DMS153 treated with DMSO at 0.1 percent for 48 hours (cell line): Measurements from ENCODE around the gene DALRD3.

Experiments used
- DNase-seq: peaks from one replicate; lab custom pipeline; 2025; ENCODE audit not compliant: unreplicated experiment; lab: John Stamatoyannopoulos, UW

Gene DALRD3, protein sequence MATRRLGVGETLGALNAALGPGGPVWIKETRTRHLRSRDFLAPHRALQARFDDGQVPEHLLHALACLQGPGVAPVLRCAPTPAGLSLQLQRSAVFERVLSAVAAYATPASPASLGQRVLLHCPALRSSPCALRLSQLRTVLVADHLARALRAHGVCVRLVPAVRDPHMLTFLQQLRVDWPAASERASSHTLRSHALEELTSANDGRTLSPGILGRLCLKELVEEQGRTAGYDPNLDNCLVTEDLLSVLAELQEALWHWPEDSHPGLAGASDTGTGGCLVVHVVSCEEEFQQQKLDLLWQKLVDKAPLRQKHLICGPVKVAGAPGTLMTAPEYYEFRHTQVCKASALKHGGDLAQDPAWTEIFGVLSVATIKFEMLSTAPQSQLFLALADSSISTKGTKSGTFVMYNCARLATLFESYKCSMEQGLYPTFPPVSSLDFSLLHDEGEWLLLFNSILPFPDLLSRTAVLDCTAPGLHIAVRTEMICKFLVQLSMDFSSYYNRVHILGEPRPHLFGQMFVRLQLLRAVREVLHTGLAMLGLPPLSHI

DNA sequence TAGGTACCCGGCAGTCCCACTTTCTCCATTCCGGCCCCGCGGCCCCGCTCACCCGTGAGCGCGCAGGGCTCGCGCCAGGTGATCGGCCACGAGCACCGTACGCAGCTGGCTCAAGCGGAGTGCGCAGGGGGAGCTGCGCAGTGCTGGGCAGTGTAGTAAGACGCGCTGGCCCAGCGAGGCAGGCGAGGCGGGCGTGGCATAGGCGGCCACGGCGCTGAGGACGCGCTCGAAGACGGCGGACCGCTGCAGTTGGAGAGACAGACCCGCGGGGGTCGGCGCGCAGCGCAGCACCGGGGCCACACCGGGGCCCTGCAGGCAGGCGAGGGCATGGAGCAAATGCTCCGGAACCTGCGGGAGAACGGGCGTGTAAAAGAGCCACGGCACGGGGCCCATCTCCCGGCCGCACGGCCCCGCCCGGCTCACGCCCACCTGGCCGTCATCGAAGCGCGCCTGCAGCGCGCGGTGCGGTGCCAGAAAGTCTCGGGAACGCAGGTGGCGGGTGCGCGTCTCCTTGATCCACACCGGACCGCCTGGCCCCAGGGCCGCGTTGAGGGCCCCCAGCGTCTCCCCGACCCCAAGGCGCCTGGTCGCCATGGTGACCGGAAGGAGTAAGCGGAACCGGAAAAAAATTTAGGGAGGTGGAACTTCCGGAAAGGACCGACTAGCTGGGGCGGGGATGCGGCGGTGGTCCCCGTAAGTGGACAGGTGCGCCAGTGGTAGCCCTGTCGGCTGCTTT is at the start of gene DALRD3:
DALRD3 (minus strand) TSS at position 610 of the 736 bp plus-strand sequence; CDS start at position 594, 16 bp downstream.
- no peak for DNase-seq

DNA sequence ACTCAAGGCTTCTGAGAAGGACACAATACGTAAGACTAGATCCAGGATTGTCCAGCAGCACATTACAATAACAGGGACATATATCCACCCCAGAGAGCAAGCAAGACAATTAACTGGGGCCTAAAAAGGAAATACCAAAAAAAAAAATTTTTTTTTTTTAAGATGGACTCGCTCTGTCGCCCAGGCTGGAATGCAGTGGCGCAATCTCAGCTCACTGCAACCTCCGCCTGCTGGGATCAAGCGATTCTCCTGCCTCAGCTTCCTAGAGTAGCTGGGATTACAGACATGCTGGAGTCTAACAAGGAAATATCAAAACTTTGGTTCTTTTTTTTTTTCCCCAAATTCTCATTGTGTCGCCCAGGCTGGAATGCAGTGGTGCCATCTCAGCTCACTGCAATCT is 39.6 kb upstream of the DALRD3 start:
- no peak for DNase-seq

DNA sequence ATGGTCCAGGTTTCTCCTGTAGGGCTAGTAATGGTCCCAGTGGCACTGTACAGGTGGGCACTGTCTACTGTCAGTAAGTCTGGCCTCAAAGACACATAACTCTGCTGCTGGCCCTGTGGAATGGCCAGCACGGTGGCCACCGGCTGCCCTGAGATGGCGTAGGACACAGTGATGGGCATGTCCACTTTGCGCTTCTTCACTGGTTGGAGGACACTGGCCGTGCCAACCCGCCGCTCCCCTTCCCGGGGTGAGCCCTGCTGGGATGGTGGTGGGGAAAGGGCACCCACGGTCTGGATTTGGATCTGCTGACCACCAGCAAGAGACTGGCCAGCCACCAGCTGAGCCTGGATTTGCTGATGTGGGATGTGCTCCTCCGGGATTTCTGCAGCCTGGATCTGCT is 38.9 kb upstream of the DALRD3 start:
- DNase-seq = no peak

DNA sequence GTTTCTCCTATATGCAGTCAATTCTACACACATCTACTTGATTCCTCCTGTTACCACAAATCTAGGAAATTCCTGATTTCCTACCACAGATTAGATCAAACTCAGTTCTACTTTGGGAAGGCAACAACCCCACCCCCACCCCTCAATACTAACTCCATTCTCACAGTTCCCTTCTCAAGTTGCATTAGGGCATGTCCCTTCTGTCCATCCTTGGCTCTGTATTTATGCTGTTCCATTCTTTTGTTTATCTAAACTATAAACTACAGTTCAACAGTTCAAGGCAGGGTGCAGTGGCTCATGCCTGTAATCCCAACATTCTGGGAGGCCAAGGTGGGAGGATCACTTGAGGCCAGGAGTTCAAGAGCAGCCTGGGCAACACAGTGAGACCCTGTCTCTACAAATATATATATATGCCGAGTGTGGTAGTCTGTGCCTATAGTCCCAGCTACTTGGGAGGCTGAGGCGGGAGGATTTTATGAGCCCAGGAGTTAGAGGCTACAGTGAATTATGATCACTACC is 36.0 kb upstream of the DALRD3 start:
- no peak for DNase-seq

DNA sequence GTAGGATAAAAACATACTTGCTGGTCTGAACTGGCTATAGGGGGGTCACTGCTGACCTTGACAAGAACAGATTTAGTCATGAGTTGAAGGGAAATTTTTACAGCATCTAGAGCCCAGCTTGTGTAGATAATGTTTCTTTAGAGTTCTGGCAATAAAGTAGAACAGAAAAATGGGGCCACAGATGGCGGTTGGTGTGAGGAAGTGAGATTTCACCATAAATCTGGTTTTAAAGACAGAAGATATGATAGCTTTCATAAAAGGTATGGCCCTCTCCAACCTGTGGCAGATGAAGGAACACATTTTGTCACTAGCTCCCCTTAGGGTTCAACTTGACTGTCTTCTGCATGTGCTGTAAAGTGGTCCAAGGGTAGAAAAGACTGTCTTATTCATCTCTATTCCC is 35.2 kb upstream of the DALRD3 start:
- no peak for DNase-seq

DNA sequence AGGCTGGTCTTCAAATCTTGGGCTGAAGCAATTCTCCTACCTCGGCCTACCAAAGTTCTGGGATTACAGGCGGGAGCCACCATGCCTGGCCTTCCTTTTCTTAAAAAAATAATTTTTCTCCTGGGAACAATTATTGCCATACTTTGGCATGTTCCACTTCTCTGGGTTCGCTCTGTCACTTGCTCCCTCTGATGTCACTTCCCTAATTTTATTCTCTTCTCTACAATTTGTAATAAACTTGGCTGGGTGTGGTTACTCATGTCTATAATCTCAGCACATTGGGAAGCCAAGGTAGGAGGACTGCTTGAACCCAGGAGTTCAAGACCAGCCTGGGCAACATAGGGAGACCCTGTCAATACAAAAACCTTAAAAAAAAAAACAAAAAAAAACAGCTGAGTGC is 16.9 kb upstream of the DALRD3 start:
- DNase-seq = no peak

DNA sequence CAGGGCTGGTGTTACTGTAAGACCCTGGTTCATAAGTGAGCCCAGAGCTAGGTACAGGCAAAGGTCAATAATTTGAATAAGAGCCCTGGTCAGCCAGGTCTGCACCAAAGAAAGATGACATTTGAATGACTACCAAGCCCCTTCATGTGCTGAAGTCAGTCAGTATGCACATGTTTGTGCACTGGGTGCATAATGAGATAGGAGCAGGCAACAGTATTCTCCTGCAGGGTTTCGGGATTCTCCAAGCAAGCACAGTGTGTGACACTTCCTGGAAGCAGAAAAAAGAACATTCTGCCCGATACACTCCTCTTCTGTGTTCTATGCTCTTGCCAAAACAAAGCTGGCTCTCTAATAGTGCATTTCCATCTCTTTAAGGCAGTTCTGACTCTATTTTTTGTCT is 16.3 kb upstream of the DALRD3 start:
- DNase-seq = no peak

DNA sequence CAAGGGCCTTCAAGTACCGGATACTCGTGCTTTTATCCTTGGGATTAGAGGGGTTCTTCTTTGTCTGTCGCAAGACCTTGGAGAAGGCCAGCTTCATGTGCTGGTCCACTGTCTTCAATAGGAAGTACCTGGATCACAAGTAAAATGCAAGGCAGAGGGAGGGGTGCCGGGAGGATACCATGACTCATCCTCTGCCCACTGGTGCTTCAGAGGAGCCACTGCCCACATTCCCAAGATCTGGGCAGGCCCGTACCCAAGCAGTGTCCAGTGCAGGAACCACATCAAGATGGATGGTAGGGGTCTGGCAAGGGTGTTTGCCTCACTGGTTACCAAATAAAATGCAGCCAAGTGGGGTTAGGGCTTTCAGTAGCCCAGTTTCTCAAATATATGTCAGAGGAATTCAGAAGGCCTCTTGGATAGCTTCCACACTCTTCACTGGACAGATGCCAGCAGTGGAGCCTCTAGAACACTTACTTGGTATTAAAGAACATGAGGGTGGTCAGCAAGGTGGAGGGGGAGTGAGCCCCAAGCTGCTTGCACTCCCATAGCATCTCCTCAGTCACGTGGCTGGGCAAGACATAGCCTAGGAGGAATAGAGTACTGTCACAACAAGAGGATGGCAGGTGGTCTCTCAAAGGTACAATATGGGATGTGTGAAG is 14.4 kb upstream of the DALRD3 start:
- no peak for DNase-seq

DNA sequence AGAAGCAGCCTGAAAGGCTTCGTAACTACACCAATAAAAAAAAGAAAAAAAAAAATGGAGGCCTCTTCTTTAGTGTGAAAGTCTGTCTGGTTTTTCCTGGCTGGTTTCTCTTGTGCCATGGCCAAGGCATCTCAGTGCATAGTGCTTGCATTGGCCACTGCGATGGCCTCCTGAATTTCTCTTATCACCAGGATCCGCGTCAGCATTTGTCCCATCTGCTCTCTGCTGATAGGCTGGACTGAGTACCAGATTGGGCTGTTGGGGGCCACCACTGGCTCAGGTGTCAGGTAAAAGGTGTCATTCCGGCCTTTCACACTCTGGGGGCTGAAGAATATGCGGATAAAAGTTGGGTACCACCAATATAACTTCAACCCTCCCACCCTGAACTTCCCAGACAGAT is 11.9 kb upstream of the DALRD3 start:
- DNase-seq = no peak

DNA sequence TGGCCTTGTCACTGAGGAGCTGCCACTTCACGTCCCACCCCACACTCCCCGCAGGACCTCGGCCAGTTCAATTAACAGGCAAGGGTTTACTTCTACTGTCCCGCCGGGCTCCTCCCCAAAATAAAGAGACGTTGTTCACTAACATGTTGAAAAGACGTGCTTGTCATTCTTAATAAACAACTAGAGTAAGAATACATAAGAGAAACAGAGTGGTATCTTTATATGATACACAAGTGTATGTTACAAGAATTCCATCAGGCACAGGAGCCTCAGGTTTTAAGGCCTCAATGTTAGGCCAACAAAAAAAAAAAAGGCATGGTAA is 11.1 kb upstream of the DALRD3 start:
- DNase-seq = no peak

DNA sequence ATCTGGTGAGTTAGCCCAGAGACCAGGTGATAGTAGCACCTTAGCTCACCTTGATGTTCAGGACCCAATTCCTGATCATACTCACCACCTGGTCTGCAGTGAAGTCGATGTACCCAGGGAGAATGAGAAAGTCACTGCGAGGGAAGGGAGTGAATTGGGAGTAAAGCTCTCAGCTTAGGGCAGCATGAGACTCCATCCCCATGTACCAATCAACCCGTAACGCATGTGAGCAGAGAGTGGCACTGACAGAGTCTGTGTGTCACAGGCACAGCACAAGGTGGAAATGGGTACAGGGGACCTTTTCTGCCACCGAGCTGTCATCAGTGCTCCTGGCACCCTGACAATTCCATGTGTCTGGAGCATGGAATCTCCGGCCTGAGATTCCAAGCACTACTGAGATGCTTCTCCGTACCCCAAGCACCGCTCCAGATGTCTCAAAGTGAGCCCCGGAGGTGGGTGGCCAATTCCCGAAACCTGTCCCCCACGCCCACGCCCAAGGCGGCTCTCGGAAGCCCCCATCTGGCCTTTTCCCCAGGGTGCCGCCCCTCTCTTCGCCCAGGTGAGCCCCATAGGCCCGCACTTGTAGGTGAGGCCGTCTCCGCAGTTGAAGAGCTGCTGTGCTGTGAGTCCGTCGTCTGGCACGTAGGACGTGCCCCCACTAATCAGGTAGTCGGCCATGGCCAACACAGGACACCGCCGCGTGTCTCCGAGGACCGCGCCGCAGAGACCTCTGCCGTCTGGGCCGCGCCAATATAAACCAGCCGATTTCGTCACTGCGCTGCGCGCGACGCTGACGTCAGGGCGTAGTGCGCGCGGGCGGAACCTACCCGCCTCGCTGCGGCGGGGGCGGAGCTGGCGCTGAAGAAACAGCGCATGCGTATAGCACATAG is 10.5 kb upstream of the DALRD3 start, which contains the start of gene IMPDH2:
IMPDH2 (minus strand) TSS at position 726 of the 890 bp plus-strand sequence; CDS start at position 678, 48 bp downstream.
- DNase-seq = peak; percentile 28

DNA sequence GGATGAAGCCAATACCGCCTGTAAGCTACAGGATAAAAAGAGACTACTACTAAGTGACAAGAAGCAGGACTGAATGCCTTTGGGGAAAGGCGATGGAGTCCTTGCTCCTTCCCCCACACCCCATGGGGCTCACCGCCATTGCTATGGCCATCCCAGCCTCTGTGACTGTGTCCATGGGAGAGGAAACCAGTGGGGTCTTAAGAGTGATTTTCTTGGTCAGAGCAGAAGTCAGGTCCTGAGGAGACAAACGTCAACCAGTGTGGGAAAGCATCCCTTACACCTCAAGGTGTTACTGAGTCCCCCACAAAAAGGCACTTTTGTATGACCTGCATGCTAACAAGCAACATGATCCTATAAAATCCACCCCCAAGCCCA is 9.9 kb upstream of the DALRD3 start:
- no peak for DNase-seq

DNA sequence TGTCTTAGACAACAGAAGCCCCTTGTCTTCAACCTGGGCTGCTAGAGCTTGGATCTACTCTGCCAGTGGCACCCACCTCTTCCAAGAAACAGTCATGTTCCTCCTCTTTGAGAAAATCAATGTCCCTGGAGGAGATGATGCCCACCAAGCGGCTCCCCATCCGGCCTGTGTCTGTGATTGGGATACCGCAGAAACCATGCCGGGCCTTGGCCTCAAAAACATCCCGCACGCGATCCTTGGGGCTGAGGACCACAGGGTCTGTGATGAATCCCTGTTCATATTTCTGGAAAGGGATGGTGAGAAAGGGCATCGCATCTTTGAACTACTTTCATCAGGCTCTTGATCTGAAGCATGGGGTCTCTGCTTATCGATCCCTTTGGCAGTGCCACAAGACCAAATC is 9.3 kb upstream of the DALRD3 start:
- DNase-seq = no peak

DNA sequence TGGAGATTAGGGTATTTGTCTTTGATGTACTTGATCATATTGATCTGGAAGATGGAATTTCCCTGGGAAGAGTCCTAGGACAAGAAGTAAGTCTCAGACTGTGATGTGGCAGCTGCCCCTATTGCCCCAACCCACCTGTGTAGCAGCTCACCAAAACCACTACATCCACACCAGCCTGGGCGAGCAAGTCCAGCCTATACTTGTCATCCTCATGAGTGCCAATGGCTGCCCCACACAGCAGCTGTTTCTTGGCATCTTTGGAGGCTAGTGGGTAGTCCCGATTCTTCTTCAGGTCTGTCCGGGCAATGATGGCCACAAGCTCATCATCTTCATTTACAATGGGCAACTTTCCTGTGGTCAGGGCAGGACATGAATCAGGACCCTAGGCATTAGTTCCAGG is 8.2 kb upstream of the DALRD3 start:
- no peak for DNase-seq

DNA sequence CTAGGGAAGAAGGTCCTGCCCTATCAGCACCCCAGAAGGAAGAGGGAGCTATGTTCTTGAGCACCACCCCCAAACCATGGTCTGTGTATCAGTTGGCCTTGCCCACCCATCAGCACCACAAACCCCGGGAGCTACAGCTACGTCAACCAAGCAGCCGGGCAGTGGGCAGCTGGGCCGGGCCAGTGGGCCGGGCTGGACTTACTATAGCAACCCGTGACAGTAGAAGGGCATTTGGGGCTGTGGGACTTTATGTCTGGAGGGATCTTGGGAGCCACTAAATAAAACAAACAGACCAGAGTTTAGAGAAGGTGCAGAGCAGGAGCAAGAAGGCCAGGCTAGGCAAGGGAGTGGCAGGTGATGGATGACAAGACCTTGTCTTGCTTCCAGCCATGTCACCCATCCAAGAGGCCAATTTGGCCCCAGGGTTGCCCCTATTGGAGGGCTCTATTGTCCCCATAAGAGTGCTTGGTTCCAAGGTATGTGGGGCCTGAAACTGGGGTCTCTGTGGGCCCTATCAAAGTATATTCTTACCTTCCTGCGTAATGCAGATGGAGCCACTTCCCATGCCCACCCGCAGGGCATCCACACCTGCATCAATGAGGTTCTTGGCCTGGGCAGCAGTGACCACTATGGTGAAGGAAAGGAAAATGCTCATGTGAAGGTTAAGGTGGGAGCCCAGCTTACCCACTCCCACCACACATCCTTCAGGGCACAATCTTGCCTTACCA is 7.6 kb upstream of the DALRD3 start:
- no peak for DNase-seq

DNA sequence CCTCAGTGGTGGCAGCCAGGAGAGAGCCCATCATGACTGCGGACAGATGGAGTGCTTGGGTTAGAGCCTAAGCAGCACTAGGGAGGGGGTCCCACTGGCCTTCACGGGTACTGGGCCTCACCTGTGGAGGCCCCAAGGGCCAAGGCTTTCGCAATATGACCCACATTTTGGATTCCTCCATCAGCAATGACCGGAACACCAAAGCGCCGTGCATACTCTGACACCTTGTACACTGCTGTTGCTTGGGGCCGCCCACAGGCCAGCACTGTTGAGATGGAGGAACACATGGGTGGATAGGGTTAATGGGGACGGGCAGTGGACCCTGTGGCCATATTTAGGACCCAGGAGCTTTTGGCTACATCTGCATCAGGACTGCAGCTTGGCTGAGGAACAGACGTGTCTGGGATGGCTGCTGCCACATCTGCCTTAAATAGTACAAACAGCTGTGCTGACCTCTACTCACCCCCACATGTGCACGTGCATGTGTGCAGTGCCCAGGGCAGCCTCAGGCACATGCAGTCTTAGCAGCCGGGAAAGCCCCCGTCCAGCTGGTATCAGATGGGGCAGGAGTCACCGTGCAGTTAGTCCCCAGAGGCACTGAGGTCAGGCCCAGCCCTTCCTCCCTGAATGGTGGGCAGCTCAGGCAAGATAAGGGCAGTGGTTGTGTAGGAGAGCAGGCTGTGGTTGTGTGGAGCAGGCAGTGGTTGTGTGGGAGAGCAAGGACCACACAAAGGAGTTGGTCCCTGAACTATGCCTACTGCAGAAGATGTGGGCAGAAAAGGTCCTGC is 6.8 kb upstream of the DALRD3 start:
- no peak for DNase-seq

DNA sequence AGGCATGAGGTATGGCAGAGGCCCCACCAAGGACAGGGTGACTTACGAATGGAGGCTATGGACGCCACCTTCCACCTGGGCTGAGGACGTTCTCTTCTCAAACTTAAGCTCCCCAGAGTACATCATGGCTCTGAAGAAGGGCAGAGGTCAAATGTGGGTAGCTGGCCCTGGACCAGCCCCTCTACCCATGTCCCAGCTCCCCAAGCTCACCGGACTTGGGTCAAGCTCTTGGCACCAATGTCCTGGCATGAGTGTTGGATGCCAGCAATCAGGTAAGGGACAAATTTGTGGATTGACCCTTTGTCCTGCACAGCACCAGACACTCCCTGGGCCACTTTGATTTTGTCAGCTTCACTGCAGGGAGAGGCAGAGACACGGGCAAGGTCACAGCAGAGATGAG is 6.1 kb upstream of the DALRD3 start:
- DNase-seq = no peak

DNA sequence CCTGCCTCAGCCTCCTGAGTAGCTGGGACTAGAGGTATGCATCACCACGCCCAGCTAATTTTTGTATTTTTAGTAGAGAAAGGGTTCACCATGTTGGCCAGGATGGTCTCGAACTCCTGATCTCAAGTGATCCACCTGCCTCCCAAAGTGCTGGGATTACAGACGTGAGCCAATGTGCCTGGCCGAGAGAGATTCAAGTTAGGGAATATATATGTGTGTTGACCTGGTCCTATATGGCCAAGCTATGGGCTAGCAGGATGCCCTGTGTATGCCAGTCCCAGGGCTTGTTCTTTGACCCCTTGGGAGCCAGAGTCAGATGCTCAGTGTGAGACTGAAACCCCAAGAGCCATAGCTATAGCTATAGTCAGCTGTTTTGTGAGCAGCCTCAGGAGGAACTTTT is 5.4 kb upstream of the DALRD3 start:
- DNase-seq = no peak

DNA sequence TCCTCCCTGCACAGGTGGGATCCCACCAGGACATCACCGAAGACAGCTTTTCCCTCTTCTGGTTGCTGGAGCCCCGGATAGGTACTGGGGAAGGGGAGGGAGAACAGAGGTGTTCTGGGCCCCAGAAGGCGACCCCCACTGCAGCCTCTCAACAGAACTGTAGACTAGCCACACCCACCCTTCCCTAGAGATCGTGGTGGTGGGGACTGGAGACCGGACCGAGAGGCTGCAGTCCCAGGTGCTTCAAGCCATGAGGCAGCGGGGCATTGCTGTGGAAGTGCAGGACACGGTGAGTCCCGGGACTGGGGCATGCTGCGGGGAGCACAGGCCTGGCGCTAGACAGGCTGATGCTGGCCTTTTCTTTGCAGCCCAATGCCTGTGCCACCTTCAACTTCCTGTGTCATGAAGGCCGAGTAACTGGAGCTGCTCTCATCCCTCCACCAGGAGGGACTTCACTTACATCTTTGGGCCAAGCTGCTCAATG is 4.3 kb upstream of the DALRD3 start:
- no peak for DNase-seq
